HFFc6 (cell line): Measurements from ENCODE around the gene PEX7. TPM values are rescaled to one million over a fixed set of nuclear protein-coding genes. Genes with fewer than 3 reads are reported as not detected.
A peak's percentile ranks its signal among the peaks of the same experiment; 100 is the strongest.

Experiments
- DNase-seq: peaks from one replicate; pipeline ENCODE4 v3.0.0-alpha.2; 2018
- H3K27ac Mint-ChIP-seq: 2 replicates; pipeline ENCODE4 v1.8.0; 2020; ENCODE audit warnings: mild to moderate bottlenecking, mixed read lengths
- H3K27me3 Mint-ChIP-seq: 2 replicates; pipeline ENCODE4 v1.8.0; 2021; ENCODE audit warnings: mild to moderate bottlenecking, moderate library complexity, mixed read lengths; ENCODE audit not compliant: insufficient read depth
- H3K36me3 Mint-ChIP-seq: 2 replicates; pipeline ENCODE4 v1.8.0; 2021; ENCODE audit warnings: low read depth, mixed read lengths
- H3K4me1 Mint-ChIP-seq: 2 replicates; pipeline ENCODE4 v1.8.0; 2020; ENCODE audit warnings: low read depth, mixed read lengths
- H3K4me3 Mint-ChIP-seq: 2 replicates; pipeline ENCODE4 v1.8.0; 2020; ENCODE audit warnings: mild to moderate bottlenecking, moderate library complexity, mixed read lengths
- H3K9me3 Mint-ChIP-seq: 2 replicates; pipeline ENCODE4 v1.8.0; 2020; ENCODE audit warnings: mild to moderate bottlenecking, mixed read lengths
- total RNA-seq, 6 experiments: library from RNA; stranded (reverse); fragmentation: NEBNext Ultra II Directional; extraction: Animal tissue kit (Norgen Biotek cat#: 25700); gene quantifications; 2 replicates in 1 of 6; 3 replicates in 5 of 6; pipeline ENCODE4 v1.2.3, GENCODE V29; 2021
- TF ChIP-seq, protein P1 (sequence below): fragments of 200-600 bp; sonication (generic); IDR thresholded peaks from 2 replicates; pipeline ENCODE4 v1.5.0; 2021; ENCODE audit warnings: antibody characterized with exemption, mild to moderate bottlenecking

The PEX7 gene
- total RNA-seq, 6 experiments from 2014 or later = 6.4 to 7.6 (median 7.3) TPM

DNA sequence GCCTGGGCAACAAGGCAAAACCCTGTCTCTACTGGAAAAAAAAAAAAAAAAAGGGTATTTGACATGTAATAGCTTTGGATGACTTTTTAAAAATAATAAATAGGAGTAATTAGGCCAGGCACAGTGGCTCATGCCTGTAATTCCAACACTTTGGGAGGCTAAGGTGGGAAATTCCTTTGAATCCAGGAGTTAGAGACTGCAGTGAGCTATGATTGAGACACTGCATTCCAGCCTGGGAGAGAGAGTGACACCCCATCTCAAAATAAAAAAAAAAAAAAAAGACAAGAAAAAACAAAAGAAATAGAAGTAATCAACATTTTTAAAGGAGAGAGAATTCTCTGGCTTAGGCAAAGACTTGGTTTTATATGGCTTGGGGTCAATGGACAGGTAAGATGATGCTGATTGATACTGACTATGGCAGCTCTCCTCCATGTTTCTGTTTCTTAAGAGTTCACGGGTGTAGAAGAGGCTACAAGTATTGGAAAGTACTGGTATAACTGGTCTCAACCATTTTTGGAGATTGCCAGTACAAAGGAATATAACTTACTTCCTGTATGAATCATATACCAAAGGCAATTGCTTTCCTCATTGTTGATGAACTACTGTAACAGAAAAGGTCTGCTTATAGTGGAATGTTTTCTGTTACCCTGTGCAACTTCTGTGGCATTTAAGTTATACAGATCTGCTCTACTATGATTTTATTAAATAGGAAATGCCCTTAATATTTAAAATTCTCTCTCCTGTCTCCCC is 40.2 kb upstream of the PEX7 start:
- peak overlapping the region; percentile 94 for H3K27ac Mint-ChIP-seq
- H3K27me3 Mint-ChIP-seq = no peaks in the 10 kb centered on the region; the same call in 1 of the 2 replicates
- peak overlapping the region; percentile 64 for H3K4me3 Mint-ChIP-seq
- TF ChIP-seq, protein P1, sequence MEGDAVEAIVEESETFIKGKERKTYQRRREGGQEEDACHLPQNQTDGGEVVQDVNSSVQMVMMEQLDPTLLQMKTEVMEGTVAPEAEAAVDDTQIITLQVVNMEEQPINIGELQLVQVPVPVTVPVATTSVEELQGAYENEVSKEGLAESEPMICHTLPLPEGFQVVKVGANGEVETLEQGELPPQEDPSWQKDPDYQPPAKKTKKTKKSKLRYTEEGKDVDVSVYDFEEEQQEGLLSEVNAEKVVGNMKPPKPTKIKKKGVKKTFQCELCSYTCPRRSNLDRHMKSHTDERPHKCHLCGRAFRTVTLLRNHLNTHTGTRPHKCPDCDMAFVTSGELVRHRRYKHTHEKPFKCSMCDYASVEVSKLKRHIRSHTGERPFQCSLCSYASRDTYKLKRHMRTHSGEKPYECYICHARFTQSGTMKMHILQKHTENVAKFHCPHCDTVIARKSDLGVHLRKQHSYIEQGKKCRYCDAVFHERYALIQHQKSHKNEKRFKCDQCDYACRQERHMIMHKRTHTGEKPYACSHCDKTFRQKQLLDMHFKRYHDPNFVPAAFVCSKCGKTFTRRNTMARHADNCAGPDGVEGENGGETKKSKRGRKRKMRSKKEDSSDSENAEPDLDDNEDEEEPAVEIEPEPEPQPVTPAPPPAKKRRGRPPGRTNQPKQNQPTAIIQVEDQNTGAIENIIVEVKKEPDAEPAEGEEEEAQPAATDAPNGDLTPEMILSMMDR = no peak
- H3K9me3 Mint-ChIP-seq = no peaks in the 10 kb centered on the region
- H3K4me1 Mint-ChIP-seq = peaks cover 46% of the 10 kb centered on the region
- DNase-seq = peak; percentile 60
- peaks cover 17% of the 10 kb centered on the region for H3K36me3 Mint-ChIP-seq

DNA sequence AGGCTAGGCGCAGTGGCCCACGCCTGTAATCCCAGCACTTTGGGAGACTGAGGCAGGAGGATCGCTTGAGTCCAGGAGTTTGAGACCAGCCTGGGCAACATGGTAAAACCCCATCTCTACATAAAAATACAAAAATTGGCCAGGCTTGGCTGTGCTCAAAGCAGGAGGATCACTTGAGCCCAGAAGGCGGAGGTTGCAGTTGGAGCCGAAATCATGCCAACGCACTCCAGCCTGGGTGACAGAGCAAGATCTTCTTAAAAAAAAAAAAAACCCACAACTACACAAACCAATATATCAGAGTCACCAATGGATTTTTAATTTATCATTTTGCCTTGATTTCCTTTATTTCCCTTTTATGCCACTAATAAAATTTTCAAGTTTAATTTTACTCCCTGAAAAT is 39.4 kb upstream of the PEX7 start:
- H3K27ac Mint-ChIP-seq = peak overlapping the region; percentile 94
- H3K4me3 Mint-ChIP-seq = peak overlapping the region; percentile 64; the same call in 1 of the 2 replicates
- peaks cover 17% of the 10 kb centered on the region for H3K36me3 Mint-ChIP-seq
- H3K27me3 Mint-ChIP-seq = no peaks in the 10 kb centered on the region; the same call in 1 of the 2 replicates
- TF ChIP-seq, protein P1 = no peak
- H3K4me1 Mint-ChIP-seq = peaks cover 54% of the 10 kb centered on the region
- DNase-seq = no peak
- H3K9me3 Mint-ChIP-seq = no peaks in the 10 kb centered on the region

DNA sequence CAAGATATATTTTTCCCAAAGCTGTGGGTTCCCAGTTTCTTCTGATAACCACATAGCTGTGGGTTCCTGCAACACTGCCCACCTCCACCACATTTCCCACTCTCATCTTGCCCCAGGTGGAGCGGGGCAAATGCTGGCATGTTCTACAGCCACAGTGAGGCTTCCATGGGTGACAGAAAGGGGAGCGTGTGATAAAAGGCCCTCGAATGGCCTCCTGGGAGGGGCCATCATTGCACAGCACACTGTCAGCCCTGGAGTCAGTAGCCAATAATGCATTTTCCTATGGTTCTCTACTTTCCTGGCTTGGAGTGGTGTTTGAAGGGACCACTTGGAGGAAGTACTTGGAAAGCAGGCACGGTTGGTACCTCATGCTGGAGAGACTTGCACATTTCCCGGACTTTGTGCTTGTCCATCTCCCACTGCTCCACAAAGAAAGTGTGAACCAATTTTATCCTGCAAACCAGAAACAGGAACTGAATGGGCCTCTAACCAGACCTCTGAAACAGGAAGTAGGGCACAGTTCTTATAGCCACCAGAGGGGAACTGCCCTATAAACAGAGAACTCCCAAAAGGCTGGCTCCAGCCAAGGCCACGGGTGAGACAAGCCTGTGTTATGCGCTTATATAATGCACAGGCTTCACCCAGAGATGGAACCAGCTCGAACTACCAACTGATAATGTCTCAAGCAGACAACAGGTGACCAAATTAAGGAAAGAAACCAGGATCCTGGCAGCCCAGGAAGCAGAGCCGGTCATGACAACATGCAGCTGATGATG is 38.7 kb upstream of the PEX7 start:
- peaks cover 61% of the 10 kb centered on the region for H3K4me1 Mint-ChIP-seq
- TF ChIP-seq, protein P1 = no peak
- H3K36me3 Mint-ChIP-seq = peaks cover 17% of the 10 kb centered on the region
- no peak overlapping the region for H3K4me3 Mint-ChIP-seq
- no peaks in the 10 kb centered on the region for H3K9me3 Mint-ChIP-seq
- no peak for DNase-seq
- peak overlapping the region; percentile 69 for H3K27ac Mint-ChIP-seq
- no peaks in the 10 kb centered on the region; the same call in 1 of the 2 replicates for H3K27me3 Mint-ChIP-seq

DNA sequence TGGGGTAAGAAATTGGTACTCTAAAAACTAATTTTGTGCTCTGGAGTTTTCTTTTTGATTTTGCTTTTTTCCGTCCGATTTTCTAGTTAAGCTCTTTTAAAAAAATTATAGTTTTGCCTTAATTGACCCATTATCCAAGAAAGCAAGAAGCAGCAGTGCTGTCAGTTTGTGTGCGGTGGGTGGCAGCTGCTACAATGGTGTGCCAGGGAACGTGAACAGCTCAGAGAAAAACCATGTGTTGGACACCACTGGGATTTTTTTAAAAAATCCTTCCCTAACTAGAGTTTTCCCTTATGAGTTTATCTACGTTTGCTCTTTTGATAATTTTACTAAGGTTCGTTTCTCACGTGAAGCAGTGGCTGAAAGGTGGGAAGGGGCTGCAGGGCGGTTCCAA is 38.1 kb upstream of the PEX7 start:
- DNase-seq = no peak
- no peaks in the 10 kb centered on the region; the same call in 1 of the 2 replicates for H3K27me3 Mint-ChIP-seq
- peak overlapping the region; percentile 69 for H3K27ac Mint-ChIP-seq

More for the DNA sequence above, 38.1 kb upstream of the PEX7 start:
- Mint-ChIP-seq H3K36me3 (peaks cover 17% of the 10 kb centered on the region), H3K4me3 (no peak overlapping the region), H3K4me1 (peaks cover 64% of the 10 kb centered on the region), H3K9me3 (no peaks in the 10 kb centered on the region)
- TF ChIP-seq, protein P1 = no peak
